IMR-90 (cell line): Measurements from ENCODE around the gene WFDC12. TPM values are rescaled to one million over a fixed set of nuclear protein-coding genes. Genes with fewer than 3 reads are reported as not detected.

Source experiments
- ATAC-seq: fragments of 200-7000 bp; cut with Tn5 transposase; 2 replicates; pipeline ENCODE4 v1.9.1; 2020; ENCODE audit warnings: low read depth, mild to moderate bottlenecking, moderate library complexity
- BruUV-seq: library from RNA; stranded (reverse); fragments of 400-500 nt; replicated peaks from 2 replicates; lab custom pipeline; 2021; lab: Mats Ljungman, UMichigan
- CTCF ChIA-PET: fragments of 300-600 bp; formaldehyde crosslinking; extraction: SDS; loops from one replicate; lab custom pipeline; 2021; ENCODE audit warnings: antibody characterized with exemption; lab: Yijun Ruan, JAX
- POLR2A ChIA-PET: fragments of 300-600 bp; sonication (Branson Sonifier 250); formaldehyde crosslinking; loops from one replicate; lab custom pipeline; 2022; ENCODE audit warnings: antibody characterized with exemption; ENCODE audit not compliant: unreplicated experiment; lab: Charles Lee
- DNase-seq: peaks from one replicate; pipeline ENCODE4 v3.0.0; 2013
- H2AFZ ChIP-seq: replicated peaks from 2 replicates; pipeline ENCODE3; 2013; ENCODE audit warnings: low read length, mild to moderate bottlenecking; ENCODE audit not compliant: poor library complexity
- H2AK5ac ChIP-seq: 2 replicates; pipeline ENCODE4 v1.6.1; 2013; ENCODE audit warnings: low read depth, low read length, inconsistent platforms
- H2AK9ac ChIP-seq: replicated peaks from 2 replicates; pipeline ENCODE3; 2013; ENCODE audit warnings: mild to moderate bottlenecking, low read depth, low read length, moderate library complexity; ENCODE audit not compliant: poor library complexity
- H2BK120ac ChIP-seq: 2 replicates; pipeline ENCODE4 v1.6.1; 2013; ENCODE audit warnings: low read depth, low read length, inconsistent platforms
- H2BK15ac ChIP-seq: 3 replicates; pipeline ENCODE4 v1.6.1; 2013; ENCODE audit warnings: low read depth, low read length, inconsistent platforms
- H2BK20ac ChIP-seq: 2 replicates; pipeline ENCODE4 v1.6.1; 2013; ENCODE audit warnings: low read depth, mild to moderate bottlenecking, inconsistent platforms, low read length, moderate library complexity
- H2BK5ac ChIP-seq: 2 replicates; pipeline ENCODE4 v1.6.1; 2013; ENCODE audit warnings: mild to moderate bottlenecking, low read depth, low read length, inconsistent platforms; ENCODE audit not compliant: poor library complexity, severe bottlenecking
- H3K14ac ChIP-seq: replicated peaks from 2 replicates; pipeline ENCODE4 v1.6.1; 2013; ENCODE audit warnings: low read depth, low read length, inconsistent platforms
- H3K18ac ChIP-seq: 2 replicates; pipeline ENCODE4 v1.6.1; 2013; ENCODE audit warnings: low read depth, low read length, control low read depth
- H3K23ac ChIP-seq: 2 replicates; pipeline ENCODE4 v1.6.1; 2013; ENCODE audit warnings: low read depth, low read length, inconsistent platforms
- H3K27ac ChIP-seq: 2 replicates; pipeline ENCODE4 v1.5.1; 2013; ENCODE audit warnings: mild to moderate bottlenecking, control low read depth, low read length; ENCODE audit not compliant: insufficient read depth
- H3K27me3 ChIP-seq: 2 replicates; pipeline ENCODE4 v1.6.1; 2013; ENCODE audit warnings: low read length; ENCODE audit not compliant: control insufficient read depth, insufficient read depth
- H3K36me3 ChIP-seq: 2 replicates; pipeline ENCODE4 v1.6.1; 2013; ENCODE audit warnings: low read length, mixed read lengths; ENCODE audit not compliant: control insufficient read depth, insufficient read depth
- H3K4ac ChIP-seq: 2 replicates; pipeline ENCODE4 v1.6.1; 2013; ENCODE audit warnings: low read depth, low read length, inconsistent platforms
- H3K4me1 ChIP-seq: 2 replicates; pipeline ENCODE4 v1.6.1; 2013; ENCODE audit warnings: low read length, mixed read lengths; ENCODE audit not compliant: control insufficient read depth, insufficient read depth
- H3K4me2 ChIP-seq: 2 replicates; pipeline ENCODE4 v1.6.1; 2013; ENCODE audit warnings: low read depth, mild to moderate bottlenecking, control low read depth, low read length, moderate library complexity
- H3K4me3 ChIP-seq: 2 replicates; pipeline ENCODE4 v1.5.1; 2013; ENCODE audit warnings: low read depth, mild to moderate bottlenecking, control low read depth, low read length, moderate library complexity; ENCODE audit not compliant: insufficient read depth
- H3K56ac ChIP-seq: 2 replicates; pipeline ENCODE4 v1.6.1; 2013; ENCODE audit warnings: low read length, inconsistent platforms; ENCODE audit not compliant: insufficient read depth; ENCODE audit errors: extremely low read depth
- H3K79me1 ChIP-seq, 2 experiments: 2 replicates each; pipeline ENCODE4 v1.6.1; 2013; ENCODE audit warnings: low read length in 2 of 2, inconsistent platforms in 1 of 2, low read depth in 1 of 2
- H3K9ac ChIP-seq: 2 replicates; pipeline ENCODE4 v1.6.1; 2013; ENCODE audit warnings: low read depth, low read length, control low read depth
- H3K9me1 ChIP-seq: 2 replicates; pipeline ENCODE4 v1.6.1; 2013; ENCODE audit warnings: low read length, inconsistent platforms; ENCODE audit not compliant: insufficient read depth
- H3K9me3 ChIP-seq: 2 replicates; pipeline ENCODE4 v1.6.1; 2013; ENCODE audit warnings: low read length; ENCODE audit not compliant: control insufficient read depth, insufficient read depth
- H4K20me1 ChIP-seq: 2 replicates; pipeline ENCODE4 v1.6.1; 2013; ENCODE audit warnings: low read length, inconsistent platforms; ENCODE audit not compliant: insufficient read depth
- H4K5ac ChIP-seq: 2 replicates; pipeline ENCODE4 v1.6.1; 2013; ENCODE audit warnings: mild to moderate bottlenecking, low read depth, low read length, control low read depth
- H4K8ac ChIP-seq, 2 experiments: 2 replicates each; pipeline ENCODE4 v1.6.1; 2013; ENCODE audit warnings: low read depth in 2 of 2, low read length in 2 of 2, control low read depth in 1 of 2, inconsistent platforms in 1 of 2
- H4K91ac ChIP-seq: 2 replicates; pipeline ENCODE4 v1.6.1; 2013; ENCODE audit warnings: low read depth, low read length, inconsistent platforms; ENCODE audit not compliant: insufficient read depth
- MAFK ChIP-seq: IDR thresholded peaks from 2 replicates; pipeline ENCODE4 v1.6.1; 2012; ENCODE audit warnings: low read depth, low read length, improper control_type of control experiment
- MXI1 ChIP-seq: IDR thresholded peaks from 2 replicates; pipeline ENCODE4 v1.6.1; 2012; ENCODE audit warnings: low read depth, mild to moderate bottlenecking, low read length, moderate library complexity, borderline replicate concordance
- POLR2A ChIP-seq: IDR thresholded peaks from 2 replicates; pipeline ENCODE4 v1.6.1; 2012; ENCODE audit warnings: mild to moderate bottlenecking, low read depth, low read length
- RFX5 ChIP-seq: IDR thresholded peaks from 2 replicates; pipeline ENCODE4 v1.8.0; 2012; ENCODE audit warnings: low read depth, mild to moderate bottlenecking, low read length, moderate library complexity
- SMC3 ChIP-seq: fragments of 150-350 bp; IDR thresholded peaks from 2 replicates; pipeline ENCODE4 v1.6.1; 2016; ENCODE audit warnings: low read depth, mild to moderate bottlenecking, antibody characterized with exemption, low read length, moderate library complexity
- whole genome bisulfite sequencing, 2 experiments: methylation state at CpG; one replicate each; pipeline versions ENCODE4 v1.1.5 to v1.1.7; 2013; ENCODE audit warnings: missing lambda C conversion rate in 2 of 2; ENCODE audit not compliant: insufficient read length in 1 of 2; ENCODE audit errors: extremely low coverage in 2 of 2; 5-methylcytosine and 5-hydroxymethylcytosine counted together
- dilution Hi-C: fragments of 300-500 bp; cut with HindIII; formaldehyde crosslinking; loops from one replicate; pipeline ENCODE4 v1.14.3; 2018; ENCODE audit warnings: low sequenced_read_pairs; ENCODE audit not compliant: unreplicated experiment
- in situ Hi-C: fragments of 300-500 bp; cut with MboI; formaldehyde crosslinking; loops from 3 replicates; pipeline ENCODE4 v1.14.3; 2019; ENCODE audit warnings: low sequenced_read_pairs, inconsistent platforms, mixed read lengths
- intact Hi-C: fragments of 100-400 bp; cut with micrococcal nuclease; formaldehyde crosslinking; loops from 2 replicates; pipeline ENCODE4 v1.10.0; 2022
- polyA plus RNA-seq, 3 experiments: library from polyadenylated mRNA; depleted of rRNA; stranded (reverse); fragments of >200 nt; gene quantifications; 2 replicates each; pipeline ENCODE4 v1.2.3, GENCODE V29; 2012; ENCODE audit warnings: low replicate concordance in 1 of 3
- total RNA-seq: library from RNA; depleted of rRNA; stranded (reverse); fragments of >200 nt; gene quantifications from 2 replicates; pipeline ENCODE4 v1.2.3, GENCODE V29; 2012

The WFDC12 gene
- total and polyA plus RNA-seq, 2 of the 4 experiments (the other 2 are of a cell fraction): not detected

- no peaks in the 10 kb centered on the region for H3K36me3 ChIP-seq
- no peak overlapping the region for H4K5ac ChIP-seq
- in situ Hi-C loops (no loop called here), intact Hi-C loops (no loop called here), dilution Hi-C loops (no loop called here)
- no peak overlapping the region for H3K9ac ChIP-seq
- H3K4me2 ChIP-seq: no peak overlapping the region
- H3K56ac ChIP-seq: no peak overlapping the region
- no peaks in the 10 kb centered on the region for H3K9me3 ChIP-seq
- no peak overlapping the region for H4K8ac ChIP-seq
- H3K27me3 ChIP-seq: peaks cover 3% of the 10 kb centered on the region
- ChIA-PET POLR2A (no interaction called here), CTCF (no interaction called here)
- no peak overlapping the region for H2BK20ac ChIP-seq
- TF ChIP-seq POLR2A (no peak), MAFK (no peak), SMC3 (no peak), RFX5 (no peak), MXI1 (no peak)
- H3K23ac ChIP-seq: no peak overlapping the region
- no peaks in the 10 kb centered on the region for H4K20me1 ChIP-seq
- H2BK15ac ChIP-seq: no peak overlapping the region
- no peak overlapping the region for H2AFZ ChIP-seq
- WGBS, 2 experiments: 40% methylated on average over 1 of the region's 2 CpGs; no CpG with 5 or more reads in 1 of the 2 experiments
- H2BK120ac ChIP-seq: no peak overlapping the region
- ATAC-seq (no peak), DNase-seq (no peak)
- H2AK9ac ChIP-seq: no peak overlapping the region
- H2AK5ac ChIP-seq: no peak overlapping the region
- no peak overlapping the region for H4K91ac ChIP-seq
- no TSS peak for BruUV-seq
- H3K4me3 ChIP-seq: no peak overlapping the region
- no peak overlapping the region for H3K27ac ChIP-seq
- H3K4me1 ChIP-seq: no peaks in the 10 kb centered on the region
- H3K4ac ChIP-seq: no peak overlapping the region
- no peak overlapping the region for H2BK5ac ChIP-seq
- H3K9me1 ChIP-seq: no peaks in the 10 kb centered on the region
- H3K14ac ChIP-seq: no peak overlapping the region
- no peaks in the 10 kb centered on the region for H3K79me1 ChIP-seq
- H3K18ac ChIP-seq: no peak overlapping the region
Measured at GRCh38 chr20:45136911-45137310, 12.6 kb upstream of the WFDC12 start.
